Measurements from ENCODE around the gene ZNF629.

The ZNF629 gene

DNA sequence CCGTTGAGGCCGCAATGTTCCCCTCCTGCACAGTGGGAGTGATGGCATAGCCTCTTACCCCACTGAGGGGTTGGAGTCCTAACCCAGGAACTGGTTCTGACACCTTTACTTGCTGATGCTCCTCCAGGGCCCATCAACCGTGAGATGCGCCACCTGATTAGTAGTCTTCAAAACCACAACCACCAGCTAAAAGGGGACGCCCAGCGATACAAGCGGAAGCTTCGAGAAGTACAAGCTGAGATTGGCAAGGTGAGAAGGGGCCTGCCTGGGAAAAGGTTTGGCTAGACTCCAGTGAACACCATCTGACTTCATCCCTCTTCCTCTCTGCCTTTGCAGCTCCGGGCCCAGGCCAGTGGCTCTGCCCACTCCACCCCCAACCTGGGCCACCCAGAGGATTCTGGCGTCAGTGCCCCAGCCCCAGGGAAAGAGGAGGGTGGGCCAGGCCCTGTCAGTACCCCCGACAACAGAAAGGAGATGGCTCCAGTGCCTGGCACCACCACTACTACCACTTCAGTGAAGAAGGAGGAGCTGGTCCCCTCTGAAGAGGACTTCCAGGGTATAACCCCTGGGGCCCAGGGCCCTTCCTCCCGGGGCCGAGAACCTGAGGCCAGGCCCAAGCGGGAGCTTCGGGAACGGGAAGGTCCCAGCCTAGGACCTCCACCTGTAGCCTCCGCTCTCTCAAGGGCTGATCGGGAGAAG is 19.1 kb downstream of the ZNF629 start:
- DNase-seq (ENCODE audit: low read depth in 2 of 2), result no peak

DNA sequence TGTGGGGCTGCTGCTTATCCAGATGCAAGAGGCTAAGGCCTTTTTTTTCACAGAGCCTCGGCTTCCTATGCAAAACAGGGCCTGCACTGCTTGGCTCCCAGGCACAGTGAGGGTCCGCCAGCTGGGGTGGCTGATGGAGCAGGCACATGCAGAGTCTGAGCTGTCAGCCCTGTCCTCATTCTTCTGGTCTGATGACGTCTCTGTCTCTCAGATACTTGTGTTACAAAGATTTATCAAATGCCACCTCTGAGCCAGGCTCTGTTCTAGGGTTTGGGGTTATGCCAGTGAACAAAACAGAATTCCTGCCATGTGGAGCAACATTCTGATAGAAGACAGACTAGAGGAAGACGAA is 20.1 kb downstream of the ZNF629 start:
- DNase-seq (ENCODE audit: low read depth in 2 of 2), result no peak

DNA sequence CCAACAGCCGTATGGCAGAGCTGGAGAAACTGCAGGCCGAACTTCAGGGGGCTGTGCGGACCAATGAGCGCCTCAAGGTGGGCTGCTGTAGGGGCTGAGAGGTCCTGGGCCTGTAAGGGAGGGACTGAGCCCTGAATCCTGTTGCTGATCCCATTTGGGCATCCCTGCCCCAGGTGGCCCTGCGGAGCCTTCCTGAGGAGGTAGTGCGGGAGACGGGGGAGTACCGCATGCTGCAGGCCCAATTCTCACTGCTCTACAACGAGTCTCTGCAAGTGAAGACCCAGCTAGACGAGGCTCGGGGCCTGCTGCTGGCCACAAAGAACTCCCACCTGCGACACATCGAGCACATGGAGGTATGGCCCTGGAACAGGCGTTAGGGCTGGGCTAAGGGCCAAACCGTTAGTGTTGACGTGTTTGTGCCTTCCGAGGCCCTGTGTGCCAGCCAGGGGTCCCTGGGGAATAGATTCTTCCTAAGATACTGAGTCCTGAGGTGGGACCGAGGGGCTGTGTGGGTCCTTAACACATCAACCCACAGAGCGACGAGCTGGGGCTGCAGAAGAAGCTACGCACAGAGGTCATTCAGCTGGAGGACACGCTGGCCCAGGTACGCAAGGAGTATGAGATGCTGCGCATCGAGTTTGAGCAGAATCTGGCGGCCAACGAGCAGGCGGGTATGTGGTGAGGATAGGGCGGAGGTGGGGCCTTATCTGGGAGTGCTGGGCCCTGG is 20.6 kb downstream of the ZNF629 start:
- DNase-seq (ENCODE audit: low read depth in 2 of 2), result no peak

DNA sequence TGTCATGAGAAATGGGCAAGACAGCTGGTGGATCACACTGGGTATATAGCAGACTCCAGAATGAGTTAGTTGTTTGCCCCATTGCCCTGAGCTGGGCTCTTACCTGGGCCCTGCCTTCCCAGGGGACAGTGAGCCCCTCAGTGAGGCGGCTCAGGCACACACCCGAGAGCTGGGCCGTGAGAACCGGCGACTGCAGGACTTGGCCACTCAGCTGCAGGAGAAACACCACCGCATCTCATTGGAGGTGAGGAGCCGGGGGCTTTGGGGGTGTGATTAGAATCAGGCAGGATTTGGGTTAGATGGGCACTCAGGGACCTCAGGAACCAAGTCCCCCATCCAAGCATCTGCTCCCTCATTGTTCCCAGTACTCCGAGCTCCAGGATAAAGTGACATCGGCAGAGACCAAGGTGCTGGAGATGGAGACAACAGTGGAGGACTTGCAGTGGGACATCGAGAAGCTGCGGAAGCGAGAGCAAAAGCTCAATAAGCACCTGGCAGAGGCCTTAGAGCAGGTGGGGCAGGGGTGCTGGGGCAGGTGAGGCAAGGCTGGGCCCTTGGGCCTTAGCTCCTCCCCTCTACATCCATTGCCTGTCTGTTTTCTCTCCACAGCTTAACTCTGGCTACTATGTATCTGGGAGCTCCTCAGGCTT is 22.1 kb downstream of the ZNF629 start:
- no peak for DNase-seq (ENCODE audit: low read depth in 2 of 2)

DNA sequence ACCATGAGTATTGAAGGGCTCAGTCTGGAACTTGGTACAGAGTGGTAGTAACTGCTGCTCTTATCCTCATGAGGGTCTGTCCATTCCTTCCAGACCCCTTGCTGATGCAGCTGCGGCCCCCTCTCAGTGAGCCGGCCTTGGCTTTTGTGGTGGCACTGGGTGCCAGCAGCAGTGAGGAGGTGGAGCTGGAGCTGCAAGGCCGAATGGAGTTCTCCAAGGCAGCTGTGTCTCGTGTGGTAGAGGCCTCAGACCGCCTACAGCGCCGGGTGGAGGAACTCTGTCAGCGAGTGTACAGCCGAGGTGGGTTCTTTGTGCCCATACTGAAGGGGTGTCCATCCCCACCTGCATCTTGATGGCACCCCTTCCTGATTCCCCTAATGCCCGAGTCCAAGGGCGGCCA is 22.9 kb downstream of the ZNF629 start:
- DNase-seq (ENCODE audit: low read depth in 2 of 2), result no peak

DNA sequence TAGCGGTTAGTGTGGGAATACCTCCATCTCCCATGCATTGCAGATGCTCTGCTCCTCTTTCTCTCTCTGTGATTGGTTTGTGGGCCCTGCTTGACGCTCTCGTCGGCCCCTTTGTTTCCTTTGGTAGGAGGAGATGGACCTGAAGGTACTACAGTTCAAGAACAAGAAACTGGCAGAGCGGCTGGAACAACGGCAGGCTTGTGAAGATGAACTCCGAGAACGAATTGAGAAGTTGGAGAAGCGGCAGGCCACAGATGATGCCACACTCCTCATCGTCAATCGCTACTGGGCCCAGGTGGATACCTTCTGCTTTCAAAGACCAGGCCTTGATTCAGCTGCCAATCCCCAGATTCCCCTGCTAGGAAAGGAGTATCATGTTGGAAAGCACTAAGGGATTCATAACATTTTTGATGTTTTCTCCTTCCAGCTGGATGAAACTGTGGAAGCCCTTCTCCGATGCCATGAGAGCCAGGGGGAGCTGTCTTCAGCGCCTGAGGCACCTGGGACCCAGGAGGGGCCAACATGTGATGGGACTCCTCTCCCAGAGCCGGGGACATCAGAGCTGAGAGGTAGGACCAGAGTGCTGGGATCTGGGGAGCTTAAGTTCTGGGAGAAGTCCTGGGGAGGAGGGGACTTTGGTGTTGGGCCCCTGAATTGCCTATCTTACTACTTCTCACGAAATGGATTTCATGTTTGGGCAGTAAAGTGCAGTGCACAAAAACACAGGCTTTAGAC is 23.8 kb downstream of the ZNF629 start:
- DNase-seq (ENCODE audit: low read depth in 2 of 2), result no peak

DNA sequence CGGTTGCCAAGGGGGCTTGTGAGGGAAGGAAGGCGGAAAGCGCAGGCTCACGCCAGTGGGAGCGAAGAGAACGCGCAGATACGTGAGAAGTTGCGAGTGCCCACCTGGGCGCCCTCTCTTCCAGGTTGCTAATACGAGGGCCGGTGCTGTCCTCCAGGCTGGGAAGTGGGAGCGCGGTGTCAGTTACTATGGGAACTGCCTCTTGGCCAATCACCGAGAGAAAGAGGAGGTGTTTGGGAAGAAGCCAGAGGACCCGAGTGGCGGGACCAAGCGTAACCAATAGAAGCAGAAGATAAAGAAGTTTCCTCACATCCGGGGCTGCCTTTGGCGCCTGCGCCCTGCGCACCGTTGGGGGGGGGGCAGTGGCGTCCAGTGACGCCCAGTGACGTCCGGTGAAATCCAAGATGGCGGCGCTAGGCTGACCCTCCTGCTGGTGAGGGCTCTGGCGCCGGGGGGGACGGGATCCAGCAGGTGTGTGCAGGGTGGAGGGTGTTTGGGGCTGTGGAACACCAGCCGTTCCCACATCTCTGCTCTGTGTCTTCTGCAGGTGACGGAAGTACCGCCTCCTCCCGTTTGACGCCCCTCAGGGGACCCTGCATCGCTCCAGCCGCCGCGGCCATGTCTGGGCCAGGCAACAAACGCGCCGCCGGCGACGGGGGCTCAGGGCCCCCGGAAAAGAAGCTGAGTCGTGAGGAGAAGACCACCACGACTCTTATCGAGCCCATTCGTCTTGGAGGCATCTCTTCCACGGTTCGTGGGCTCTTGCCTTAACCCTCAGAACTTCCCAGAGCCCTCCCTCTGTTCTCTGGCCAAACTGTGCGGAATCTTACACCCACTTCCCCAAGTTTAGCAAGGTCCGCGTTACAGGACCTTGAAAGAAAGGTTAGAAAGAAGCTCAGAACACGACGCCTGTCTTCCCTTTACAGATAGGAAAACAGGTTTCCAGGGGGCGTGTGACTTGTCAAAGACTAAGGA is 24.8 kb downstream of the ZNF629 start, which contains the start of the genes CFAP119 and RNF40:
Gene CFAP119, minus strand, starts transcription at position 135 of the 975 bp plus-strand sequence. CDS start 314 bp downstream, outside the sequence.
Gene RNF40, plus strand, starts transcription at position 395 of the 975 bp plus-strand sequence. Its CDS starts 224 bp downstream, at position 619.
- DNase-seq (ENCODE audit: low read depth in 2 of 2), result peak; percentile 89 to 92

DNA sequence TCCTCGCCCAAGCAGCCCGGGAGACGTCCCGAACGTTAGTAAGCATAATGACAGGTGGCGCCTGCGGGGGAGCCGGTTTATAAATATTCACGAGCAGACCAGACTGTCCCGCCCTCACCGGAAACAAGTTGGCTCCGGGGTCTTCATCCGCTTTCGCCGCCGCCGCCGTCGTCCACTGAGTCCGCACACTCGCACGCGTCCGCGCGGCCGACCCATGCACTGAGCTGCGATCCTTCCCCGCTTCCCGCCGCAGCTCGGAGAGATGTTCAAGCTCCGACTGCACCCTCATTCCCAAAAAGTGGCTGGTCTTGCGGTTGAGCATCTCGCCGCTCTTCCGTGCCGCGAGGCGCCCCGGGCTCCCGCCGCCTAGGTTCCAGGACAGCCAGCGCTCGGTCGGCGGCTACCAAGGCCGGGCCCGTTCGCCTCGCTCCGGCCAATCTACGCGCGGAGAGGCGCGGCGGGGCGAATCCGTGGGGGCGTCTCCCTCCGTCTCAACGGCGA is 25.5 kb downstream of the ZNF629 start:
- peak; percentile 30 to 35 for DNase-seq (ENCODE audit: low read depth in 2 of 2)

DNA sequence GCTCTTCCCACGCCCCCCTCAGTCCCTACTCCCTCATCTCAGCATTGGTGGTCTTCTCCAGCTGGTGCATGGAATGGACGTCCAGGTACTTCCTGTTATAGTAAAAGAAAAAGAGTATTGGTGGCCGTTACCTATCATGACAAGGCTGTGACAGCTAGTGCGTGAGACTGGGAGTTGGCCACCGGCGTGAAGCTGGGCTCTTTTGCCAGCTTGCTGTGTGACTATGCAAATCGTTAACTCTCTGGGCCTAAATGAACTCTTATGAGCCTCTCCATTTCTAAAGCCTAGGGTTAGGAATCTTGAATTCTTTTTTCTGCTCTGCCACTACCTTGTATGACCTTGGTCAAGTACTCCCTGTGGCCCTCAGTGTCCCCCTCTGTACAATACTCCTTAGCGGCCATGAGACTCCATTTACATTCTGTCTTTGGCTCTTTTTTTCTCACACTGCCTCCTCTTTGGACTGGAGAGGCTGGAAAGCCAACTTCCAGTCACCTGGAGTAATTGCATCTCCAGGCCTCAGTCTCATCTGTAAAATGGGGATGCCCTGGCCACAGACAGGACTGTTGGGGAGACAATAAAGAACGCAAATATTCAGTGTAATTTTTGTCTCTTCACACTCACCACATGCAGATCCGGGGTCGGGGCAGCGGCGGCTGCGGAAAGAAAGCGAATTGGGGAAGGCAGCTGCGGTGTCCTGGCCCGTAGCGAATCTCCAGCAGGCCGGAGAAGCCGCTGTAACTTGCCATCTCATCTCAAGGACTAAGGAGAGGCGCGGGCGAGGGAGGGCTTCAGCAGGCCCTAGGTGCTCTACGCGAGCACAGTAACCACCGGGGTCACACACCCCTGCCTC is 26.2 kb downstream of the ZNF629 start:
- DNase-seq (ENCODE audit: low read depth in 2 of 2), result no peak

DNA sequence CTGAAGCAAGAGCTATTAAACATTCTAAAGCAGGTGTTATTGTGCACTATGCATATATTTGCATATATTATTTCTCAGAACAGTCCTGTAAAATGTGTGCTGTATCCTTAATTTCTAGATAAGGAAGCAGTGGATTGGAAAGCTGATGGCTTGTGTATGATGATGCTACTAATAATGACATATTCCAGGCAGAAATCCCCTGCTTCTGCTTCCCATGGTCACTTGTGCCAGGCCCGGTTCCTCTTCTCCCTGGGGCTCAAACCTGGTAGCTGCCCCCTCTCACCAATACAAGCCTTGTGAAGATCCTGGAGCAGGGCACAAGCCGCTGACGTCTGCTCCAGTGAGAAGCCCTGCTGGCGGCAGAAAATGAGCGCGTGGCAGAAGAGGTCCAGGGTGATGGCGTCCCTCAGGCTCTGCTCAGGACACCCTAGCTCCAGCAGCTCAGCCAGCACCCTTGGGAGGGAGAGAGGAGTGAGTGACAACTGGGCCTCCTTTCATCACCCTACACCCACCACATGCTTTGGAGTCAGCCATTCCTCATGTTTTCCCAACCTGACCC is 26.9 kb downstream of the ZNF629 start:
- DNase-seq (ENCODE audit: low read depth in 2 of 2), result no peak

DNA sequence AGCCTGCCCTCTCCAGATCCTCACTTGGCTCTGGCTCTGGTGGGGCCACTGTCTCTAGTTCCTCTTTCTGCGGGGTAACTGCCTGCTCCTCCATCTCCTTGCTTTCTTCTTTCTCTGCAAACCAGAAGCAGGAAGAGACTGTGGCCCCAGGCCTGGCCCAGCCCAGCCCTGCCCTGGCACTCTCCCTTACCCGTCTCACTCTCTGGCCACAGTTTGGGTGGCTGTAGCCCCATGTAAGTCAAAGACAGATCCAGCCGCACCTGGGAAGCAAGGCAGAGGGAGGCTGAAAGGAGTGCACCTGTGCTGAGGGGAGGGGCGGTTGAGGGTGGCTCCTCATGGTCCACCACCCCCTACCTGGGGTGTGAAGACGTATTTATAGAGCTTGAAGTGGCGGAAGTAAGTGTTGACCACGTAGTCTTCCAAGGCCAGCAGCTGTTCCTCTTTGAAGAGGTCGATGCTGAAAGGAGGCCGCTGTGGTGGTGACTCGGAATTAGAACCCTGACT is 28.0 kb downstream of the ZNF629 start:
- no peak for DNase-seq (ENCODE audit: low read depth in 2 of 2)

DNA sequence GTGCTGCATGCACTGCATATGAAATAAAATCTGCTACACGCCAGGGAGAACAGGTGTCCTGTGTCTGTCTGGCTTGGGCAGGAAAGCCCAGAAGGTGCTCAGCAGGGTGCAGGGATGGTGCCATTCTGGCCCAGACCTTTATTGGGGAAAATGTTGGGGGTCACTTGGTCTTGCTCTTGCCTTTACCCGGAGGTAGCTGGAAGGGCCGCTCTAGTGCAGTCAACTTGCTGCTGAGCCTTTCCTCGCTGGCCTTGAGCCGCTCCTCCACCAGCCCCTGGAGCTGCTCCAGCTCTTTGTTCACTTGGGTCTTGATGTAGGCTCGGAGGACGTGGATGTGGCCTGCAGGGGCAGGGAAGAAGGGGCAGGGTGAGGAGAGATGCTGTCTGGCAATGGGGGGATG is 29.7 kb downstream of the ZNF629 start:
- DNase-seq (ENCODE audit: low read depth in 2 of 2), result no peak

DNA sequence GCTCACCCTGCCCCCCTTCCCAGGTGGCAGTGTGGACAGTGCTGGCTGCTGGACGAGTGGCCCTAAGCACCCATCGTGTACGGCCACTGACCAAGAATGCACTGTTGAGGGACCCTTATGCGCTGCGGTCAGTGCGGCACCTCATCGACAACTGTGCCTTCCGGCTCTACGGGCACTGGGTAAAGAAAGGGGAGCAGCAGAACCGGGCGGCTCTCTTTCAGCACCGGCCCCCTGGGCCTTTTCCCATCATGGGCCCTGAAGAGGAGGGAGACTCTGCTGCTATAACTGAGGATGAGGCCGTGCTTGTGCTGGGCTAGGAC is 30.3 kb downstream of the ZNF629 start:
- no peak for DNase-seq (ENCODE audit: low read depth in 2 of 2)

DNA sequence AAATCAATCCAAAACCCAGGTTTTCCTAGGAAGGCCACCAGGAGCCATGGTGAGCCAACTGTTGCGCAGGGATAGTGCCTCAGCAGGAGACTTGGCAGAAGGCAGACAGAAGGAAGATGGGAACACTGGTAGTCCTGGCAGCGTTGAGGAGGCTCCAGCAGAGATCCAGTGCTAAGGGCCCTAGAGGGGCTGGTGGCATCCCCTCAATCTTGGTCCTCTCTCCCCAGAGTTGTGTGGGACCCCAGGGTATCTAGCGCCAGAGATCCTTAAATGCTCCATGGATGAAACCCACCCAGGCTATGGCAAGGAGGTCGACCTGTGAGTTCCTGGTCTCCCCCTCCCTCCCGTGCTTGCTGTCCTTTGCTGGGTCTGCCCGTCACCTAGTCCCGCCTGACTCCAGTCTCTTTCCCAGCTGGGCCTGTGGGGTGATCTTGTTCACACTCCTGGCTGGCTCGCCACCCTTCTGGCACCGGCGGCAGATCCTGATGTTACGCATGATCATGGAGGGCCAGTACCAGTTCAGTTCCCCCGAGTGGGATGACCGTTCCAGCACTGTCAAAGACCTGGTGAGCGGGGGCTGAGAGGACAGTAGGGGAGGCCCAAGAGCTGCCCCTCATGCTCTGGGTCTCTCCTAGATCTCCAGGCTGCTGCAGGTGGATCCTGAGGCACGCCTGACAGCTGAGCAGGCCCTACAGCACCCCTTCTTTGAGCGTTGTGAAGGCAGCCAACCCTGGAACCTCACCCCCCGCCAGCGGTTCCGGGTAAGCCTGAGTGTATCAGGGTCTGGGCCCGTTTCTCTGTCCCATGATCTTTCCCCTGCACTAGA is 30.8 kb downstream of the ZNF629 start:
- DNase-seq (ENCODE audit: low read depth in 2 of 2), result no peak

DNA sequence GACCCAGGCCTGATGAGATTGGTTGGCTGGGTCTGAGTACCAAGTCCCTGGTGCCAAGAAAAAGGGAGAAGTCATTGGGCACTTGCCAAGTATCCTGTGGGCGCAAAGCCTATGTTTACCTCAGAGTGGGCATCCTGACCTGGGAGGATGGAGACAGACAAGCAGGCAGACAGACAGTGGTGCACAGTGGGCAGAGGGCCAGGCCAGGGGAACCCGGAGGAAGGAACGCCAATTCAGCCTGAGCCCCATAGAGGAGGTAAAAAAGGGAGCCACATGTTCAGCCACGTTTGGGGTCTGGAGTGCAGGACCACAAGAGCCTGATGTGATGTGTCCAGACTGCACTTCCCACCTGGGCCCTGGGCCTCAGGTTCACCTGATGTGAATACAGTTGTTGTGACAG is 33.4 kb downstream of the ZNF629 start:
- DNase-seq (ENCODE audit: low read depth in 2 of 2), result no peak

DNA sequence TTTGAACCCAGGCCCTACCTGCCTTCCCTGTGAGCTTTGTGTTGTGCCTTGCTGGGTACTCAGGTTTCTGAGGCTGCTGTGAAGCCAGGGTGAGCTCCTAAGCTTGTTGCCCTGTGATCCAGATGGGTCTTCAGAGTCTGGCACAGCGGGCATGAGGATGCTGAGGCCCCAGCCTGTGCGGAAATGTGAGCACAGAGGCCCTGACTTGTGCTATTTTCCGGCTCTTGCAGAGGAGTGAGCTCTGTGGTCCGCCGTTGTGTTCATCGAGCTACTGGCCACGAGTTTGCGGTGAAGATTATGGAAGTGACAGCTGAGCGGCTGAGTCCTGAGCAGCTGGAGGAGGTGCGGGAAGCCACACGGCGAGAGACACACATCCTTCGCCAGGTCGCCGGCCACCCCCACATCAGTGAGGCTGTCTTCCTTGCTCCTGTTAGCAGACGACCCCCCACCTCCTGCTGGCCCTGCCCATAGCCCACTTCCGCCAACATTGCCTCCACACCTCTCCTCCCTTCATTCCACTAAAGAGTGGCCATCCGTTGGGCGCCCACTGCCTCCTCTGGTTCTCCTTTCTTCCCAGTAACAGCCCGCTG is 36.0 kb downstream of the ZNF629 start:
- DNase-seq (ENCODE audit: low read depth in 2 of 2), result no peak

DNA sequence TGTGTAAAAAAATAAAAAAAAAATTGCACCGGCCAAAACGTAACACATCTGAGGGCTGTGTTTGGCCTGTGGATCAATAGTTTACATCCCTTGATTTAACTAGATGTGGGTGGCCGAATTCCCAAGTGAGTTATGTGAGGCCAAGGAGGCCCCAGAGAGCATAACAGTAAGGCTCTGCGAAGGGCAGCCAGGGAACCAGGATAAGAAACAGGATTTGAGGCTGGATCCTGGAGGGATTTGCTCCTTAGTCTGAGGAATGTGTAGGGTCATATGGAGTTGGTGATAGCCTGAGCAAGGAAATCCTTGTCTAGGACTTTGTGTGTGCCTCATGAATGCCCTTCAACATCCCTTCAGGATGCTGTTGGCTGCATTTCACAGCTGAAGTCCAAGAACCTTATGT is 36.8 kb downstream of the ZNF629 start:
- DNase-seq (ENCODE audit: low read depth in 2 of 2), result no peak

Data from stimulated activated CD8-positive, alpha-beta memory T cell treated with anti-CD3 and anti-CD28 coated beads, Interleukin-2, amount 100 ng/mL, for 48 hours (primary cell).